Erythroblast (primary cell): Measurements from ENCODE around the gene ADAMTS20.

ENCODE experiments used
- GATA1 ChIP-seq: IDR thresholded peaks from 2 replicates; pipeline ENCODE4 v1.6.1; 2011; ENCODE audit warnings: low read depth, mild to moderate bottlenecking, control low read depth, low read length, moderate library complexity
- POLR2A ChIP-seq: IDR thresholded peaks from 2 replicates; pipeline ENCODE4 v1.6.1; 2011; ENCODE audit warnings: mild to moderate bottlenecking, low read length

GRCh38 chr12:43425361-43425760 lies 126.6 kb downstream of the ADAMTS20 start:
- TF ChIP-seq POLR2A (no peak), GATA1 (no peak)
